Activated CD8-positive, alpha-beta T cell treated with anti-CD3 and anti-CD28 coated beads for 36 hours (primary cell): ENCODE results near the gene NPAS1. TPM values are rescaled to one million over a fixed set of nuclear protein-coding genes. Genes with fewer than 3 reads are reported as not detected.

Experiments used
- ATAC-seq: fragments of 200-7000 bp; cut with Tn5 transposase; one replicate; pipeline ENCODE4 v1.10.0; 2021; ENCODE audit warnings: mild to moderate bottlenecking, moderate library complexity
- CTCF ChIA-PET: fragments of 350-600 bp; sonication (Branson Sonifier 250); formaldehyde crosslinking; loops from one replicate; lab custom pipeline; 2021; ENCODE audit warnings: antibody characterized with exemption; lab: Charles Lee
- POLR2A ChIA-PET: fragments of 350-600 bp; sonication (Branson Sonifier 250); formaldehyde crosslinking; loops from one replicate; lab custom pipeline; 2021; ENCODE audit warnings: antibody characterized with exemption; lab: Charles Lee
- DNase-seq: peaks from one replicate; pipeline ENCODE4 v3.0.0-alpha.2; 2020
- H3K27ac Mint-ChIP-seq: one replicate; pipeline ENCODE4 v1.8.0; 2021; ENCODE audit warnings: mild to moderate bottlenecking, mixed read lengths
- H3K27me3 Mint-ChIP-seq: one replicate; pipeline ENCODE4 v1.8.0; 2021; ENCODE audit warnings: mixed read lengths
- H3K36me3 Mint-ChIP-seq: one replicate; pipeline ENCODE4 v1.8.0; 2021; ENCODE audit warnings: low read depth, mixed read lengths
- H3K4me1 Mint-ChIP-seq: one replicate; pipeline ENCODE4 v1.8.0; 2021; ENCODE audit warnings: low read depth, mixed read lengths
- H3K4me3 Mint-ChIP-seq: one replicate; pipeline ENCODE4 v1.8.0; 2021; ENCODE audit warnings: mild to moderate bottlenecking, moderate library complexity, mixed read lengths
- H3K9me3 Mint-ChIP-seq: one replicate; pipeline ENCODE4 v1.8.0; 2021; ENCODE audit warnings: mixed read lengths
- intact Hi-C: fragments of 100-400 bp; cut with micrococcal nuclease; formaldehyde crosslinking; loops from one replicate; pipeline ENCODE4 v1.10.0; 2022
- total RNA-seq, 2 experiments: library from RNA; stranded (reverse); gene quantifications; one replicate each; pipeline ENCODE4 v1.2.3, GENCODE V29; 2021
- TF ChIP-seq, protein P1 (sequence below): fragments of 200-600 bp; IDR thresholded peaks from one replicate; pipeline ENCODE4 v1.8.0; 2022; ENCODE audit warnings: antibody characterized with exemption, mild to moderate bottlenecking

The NPAS1 gene
- total RNA-seq, 2 experiments from 2014 or later, result 0.27 to 0.65 TPM

- Mint-ChIP-seq H3K27ac (no peak overlapping the region), H3K27me3 (peaks cover 52% of the 10 kb centered on the region), H3K9me3 (no peaks in the 10 kb centered on the region), H3K4me1 (peaks cover 8% of the 10 kb centered on the region), H3K36me3 (no peaks in the 10 kb centered on the region), H3K4me3 (no peak overlapping the region)
- TF ChIP-seq, protein P1, sequence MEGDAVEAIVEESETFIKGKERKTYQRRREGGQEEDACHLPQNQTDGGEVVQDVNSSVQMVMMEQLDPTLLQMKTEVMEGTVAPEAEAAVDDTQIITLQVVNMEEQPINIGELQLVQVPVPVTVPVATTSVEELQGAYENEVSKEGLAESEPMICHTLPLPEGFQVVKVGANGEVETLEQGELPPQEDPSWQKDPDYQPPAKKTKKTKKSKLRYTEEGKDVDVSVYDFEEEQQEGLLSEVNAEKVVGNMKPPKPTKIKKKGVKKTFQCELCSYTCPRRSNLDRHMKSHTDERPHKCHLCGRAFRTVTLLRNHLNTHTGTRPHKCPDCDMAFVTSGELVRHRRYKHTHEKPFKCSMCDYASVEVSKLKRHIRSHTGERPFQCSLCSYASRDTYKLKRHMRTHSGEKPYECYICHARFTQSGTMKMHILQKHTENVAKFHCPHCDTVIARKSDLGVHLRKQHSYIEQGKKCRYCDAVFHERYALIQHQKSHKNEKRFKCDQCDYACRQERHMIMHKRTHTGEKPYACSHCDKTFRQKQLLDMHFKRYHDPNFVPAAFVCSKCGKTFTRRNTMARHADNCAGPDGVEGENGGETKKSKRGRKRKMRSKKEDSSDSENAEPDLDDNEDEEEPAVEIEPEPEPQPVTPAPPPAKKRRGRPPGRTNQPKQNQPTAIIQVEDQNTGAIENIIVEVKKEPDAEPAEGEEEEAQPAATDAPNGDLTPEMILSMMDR, result no peak
- ChIA-PET POLR2A (interaction anchor here (0.5 to 1.7 kb wide), 3 partner anchors 15 to 143 kb away, joined by 3 to 4 read pairs (median 3); no protein-coding TSS in a partner anchor), CTCF (interaction anchor here (1.1 to 6.6 kb wide), 3 partner anchors 8 to 94 kb away, joined by 3 to 60 read pairs (median 12); no protein-coding TSS in a partner anchor)
- DNase-seq (no peak), ATAC-seq (no peak)
- intact Hi-C loops, result no loop called here
Measured at GRCh38 chr19:47021536-47022139, 2.0 kb downstream of the NPAS1 start.

GRCh38 chr19:47022140-47022536, 2.5 kb downstream of the NPAS1 start:
- Mint-ChIP-seq H3K9me3 (no peaks in the 10 kb centered on the region), H3K4me3 (no peak overlapping the region), H3K27me3 (peaks cover 54% of the 10 kb centered on the region), H3K36me3 (no peaks in the 10 kb centered on the region), H3K27ac (no peak overlapping the region), H3K4me1 (peaks cover 8% of the 10 kb centered on the region)
- ChIA-PET POLR2A (interaction anchor here (0.5 to 1.7 kb wide), 4 partner anchors 9 to 144 kb away, joined by 3 to 4 read pairs (median 3); no protein-coding TSS in a partner anchor), CTCF (interaction anchor here (2.8 to 6.6 kb wide), 2 partner anchors 9 to 14 kb away, joined by 12 to 60 read pairs; no protein-coding TSS in a partner anchor)
- DNase-seq (no peak), ATAC-seq (no peak)
- TF ChIP-seq, protein P1, result no peak
- intact Hi-C loops, result no loop called here

DNA sequence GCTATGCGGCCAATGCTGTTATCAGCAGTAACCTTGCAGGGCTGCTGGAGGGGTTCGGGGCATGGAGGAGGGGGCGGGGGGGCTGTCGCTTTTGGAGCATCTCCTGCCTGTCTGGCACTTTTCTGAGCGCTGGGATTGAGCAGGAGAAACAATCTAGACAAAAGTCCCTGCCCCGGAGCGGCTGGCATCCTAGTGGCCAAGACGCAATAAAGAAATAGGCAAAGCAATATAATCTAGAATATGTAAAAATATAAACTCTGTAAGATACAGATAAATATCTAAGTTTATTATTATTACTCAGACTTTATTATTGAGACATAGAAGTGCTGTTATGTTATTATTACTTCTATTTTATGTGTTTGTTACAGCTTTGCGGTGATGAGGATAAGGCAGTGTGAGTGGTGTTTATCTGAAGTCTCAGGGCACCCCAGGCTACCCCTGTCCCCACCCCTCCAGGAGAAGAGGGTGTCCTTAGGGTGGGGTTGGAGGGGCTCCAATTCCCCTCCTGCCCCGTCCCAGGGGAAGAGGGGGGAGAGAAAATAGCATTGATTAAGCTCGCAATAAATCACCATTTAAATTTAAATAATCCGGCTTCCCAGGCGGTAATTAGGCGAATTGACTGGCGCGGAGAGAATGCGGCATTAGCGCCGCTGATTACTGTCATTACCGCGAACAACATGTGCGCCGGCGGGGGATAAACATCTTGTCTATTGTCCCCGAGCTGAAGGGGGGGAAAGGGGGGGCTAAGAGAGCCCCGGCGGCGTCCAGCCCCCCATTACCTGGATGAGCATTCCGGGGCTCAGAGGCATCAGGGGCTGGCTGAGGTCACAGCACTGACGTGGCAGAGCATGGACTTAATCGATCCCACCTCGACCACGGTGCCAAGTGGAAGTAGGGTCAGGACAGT, 3.2 kb downstream of the NPAS1 start:
- TF ChIP-seq, protein P1, result no peak
- Mint-ChIP-seq H3K9me3 (no peaks in the 10 kb centered on the region), H3K4me3 (no peak overlapping the region), H3K27ac (no peak overlapping the region), H3K36me3 (no peaks in the 10 kb centered on the region), H3K4me1 (peaks cover 8% of the 10 kb centered on the region), H3K27me3 (peaks cover 58% of the 10 kb centered on the region)
- intact Hi-C loops, result no loop called here
- DNase-seq (no peak), ATAC-seq (no peak)
- POLR2A ChIA-PET, result interaction anchor here (0.5 to 1.7 kb wide), 5 partner anchors 10 to 144 kb away, joined by 3 to 5 read pairs (median 3); no protein-coding TSS in a partner anchor
- CTCF ChIA-PET, result interaction anchor here (2.8 to 6.6 kb wide), 2 partner anchors 9 to 13 kb away, joined by 12 to 60 read pairs; no protein-coding TSS in a partner anchor

- H3K36me3 Mint-ChIP-seq, result no peaks in the 10 kb centered on the region
Measured at GRCh38 chr19:47023448-47023794, 3.8 kb downstream of the NPAS1 start.

More at GRCh38 chr19:47023448-47023794, 3.8 kb downstream of the NPAS1 start:
- H3K4me3 Mint-ChIP-seq, result no peak overlapping the region
- ATAC-seq (no peak), DNase-seq (no peak)
- ChIA-PET CTCF (interaction anchor here (2.8 to 6.6 kb wide), 2 partner anchors 10 to 13 kb away, joined by 12 to 60 read pairs; no protein-coding TSS in a partner anchor), POLR2A (interaction anchor here (0.6 to 1.7 kb wide), 3 partner anchors 13 to 276 kb away, joined by 3 to 5 read pairs (median 4); no protein-coding TSS in a partner anchor)
- H3K4me1 Mint-ChIP-seq, result peaks cover 8% of the 10 kb centered on the region
- no peaks in the 10 kb centered on the region for H3K9me3 Mint-ChIP-seq
- no peak overlapping the region for H3K27ac Mint-ChIP-seq
- TF ChIP-seq, protein P1, result no peak
- H3K27me3 Mint-ChIP-seq, result peaks cover 61% of the 10 kb centered on the region
- intact Hi-C loops, result no loop called here
